HL-60/S4 treated with retinoic acid at 250 ng/mL for 4 days and 3 days (cell line): ENCODE data around the gene EXOC6.
"Not testable (repeated sequence)": the region's sequence is repeated elsewhere in the genome, so short reads cannot be mapped to it uniquely, and the experiment has no call there.

Experiments
- in situ Hi-C: fragments of 300-500 bp; cut with MboI; formaldehyde crosslinking; loops from 2 replicates; pipeline ENCODE4 v1.7.0; 2022; ENCODE audit warnings: low sequenced_read_pairs

EXOC6 gene

GRCh38 chr10:93101148-93101547 lies 252.8 kb downstream of the EXOC6 start:
- in situ Hi-C loops, result not testable (repeated sequence)

GRCh38 chr10:93103953-93104352 lies 255.6 kb downstream of the EXOC6 start:
- in situ Hi-C loops, result no loop called here

- in situ Hi-C loops, result no loop called here
Observed at GRCh38 chr10:93106631-93107072, 258.3 kb downstream of the EXOC6 start.
